GM23248 (cell line): ENCODE results near the gene CDYL. TPM values are rescaled to one million over a fixed set of nuclear protein-coding genes. Genes with fewer than 3 reads are reported as not detected.

Experiments used
- DNase-seq: peaks from one replicate; pipeline ENCODE4 v3.0.0-alpha.2; 2015
- H2AFZ ChIP-seq: fragments of 200-600 bp; sonication (generic); 2 replicates; pipeline ENCODE4 v1.6.1; 2016; ENCODE audit warnings: antibody characterized with exemption
- H3F3A ChIP-seq: fragments of 200-600 bp; sonication (generic); 2 replicates; pipeline ENCODE4 v1.6.1; 2016; ENCODE audit warnings: mild to moderate bottlenecking, antibody characterized with exemption, mixed run types; ENCODE audit not compliant: insufficient read depth
- H3K27ac ChIP-seq: fragments of 200-600 bp; sonication (generic); 2 replicates; pipeline ENCODE4 v1.5.1; 2016; ENCODE audit warnings: mild to moderate bottlenecking
- H3K27me3 ChIP-seq: fragments of 200-600 bp; sonication (generic); replicated peaks from 2 replicates; pipeline ENCODE4 v1.6.1; 2016; ENCODE audit warnings: mild to moderate bottlenecking; ENCODE audit not compliant: insufficient read depth
- H3K36me3 ChIP-seq: fragments of 200-600 bp; sonication (generic); 2 replicates; pipeline ENCODE4 v1.6.1; 2016; ENCODE audit warnings: low read depth, mild to moderate bottlenecking
- H3K4me1 ChIP-seq: fragments of 200-600 bp; sonication (generic); 2 replicates; pipeline ENCODE4 v1.6.1; 2016; ENCODE audit warnings: mild to moderate bottlenecking; ENCODE audit not compliant: insufficient read depth
- H3K4me2 ChIP-seq: fragments of 200-600 bp; sonication (generic); one replicate; pipeline ENCODE4 v1.6.1; 2016; ENCODE audit warnings: mild to moderate bottlenecking; ENCODE audit not compliant: unreplicated experiment
- H3K4me3 ChIP-seq: fragments of 200-600 bp; sonication (generic); 2 replicates; pipeline ENCODE4 v1.5.1; 2016; ENCODE audit warnings: mild to moderate bottlenecking
- H3K79me2 ChIP-seq: fragments of 200-600 bp; sonication (generic); 2 replicates; pipeline ENCODE4 v1.6.1; 2016; ENCODE audit warnings: mild to moderate bottlenecking; ENCODE audit not compliant: insufficient read depth
- H3K9ac ChIP-seq: fragments of 200-600 bp; sonication (generic); 2 replicates; pipeline ENCODE4 v1.6.1; 2016; ENCODE audit warnings: mild to moderate bottlenecking
- H3K9me2 ChIP-seq: fragments of 200-600 bp; sonication (generic); 2 replicates; pipeline ENCODE4 v1.6.1; 2016; ENCODE audit warnings: mixed run types, mild to moderate bottlenecking, moderate library complexity; ENCODE audit not compliant: insufficient read depth
- H3K9me3 ChIP-seq: fragments of 200-600 bp; sonication (generic); one replicate; pipeline ENCODE4 v1.6.1; 2017; ENCODE audit warnings: low read depth
- H4K20me1 ChIP-seq: fragments of 200-600 bp; sonication (generic); 2 replicates; pipeline ENCODE4 v1.6.0; 2016; ENCODE audit not compliant: insufficient read depth
- EZH2 ChIP-seq: fragments of 200-600 bp; sonication (generic); IDR thresholded peaks from 2 replicates; pipeline ENCODE4 v1.6.1; 2018; ENCODE audit warnings: antibody characterized with exemption, mild to moderate bottlenecking; ENCODE audit not compliant: insufficient read depth, poor library complexity, severe bottlenecking
- EZH2phosphoT487 ChIP-seq: fragments of 200-600 bp; sonication (generic); IDR thresholded peaks from 2 replicates; pipeline ENCODE4 v1.6.1; 2018; ENCODE audit warnings: antibody characterized with exemption, moderate library complexity, mild to moderate bottlenecking, low read depth; ENCODE audit not compliant: insufficient read depth
- WGBS, 2 experiments: methylation state at CpG; one replicate each; pipeline ENCODE4 v1.1.6; 2015 to 2017; ENCODE audit warnings: low lambda C conversion rate in 2 of 2, low coverage in 1 of 2; ENCODE audit errors: missing lambda C conversion rate in 2 of 2; 5-methylcytosine and 5-hydroxymethylcytosine counted together
- in situ Hi-C: fragments of 300-500 bp; cut with MboI; formaldehyde crosslinking; loops from 2 replicates; pipeline ENCODE4 v1.15.0; 2020
- polyA plus RNA-seq: library from polyadenylated mRNA; unstranded; fragments of >200 nt; fragmentation: Nextera tagmentation; extraction: Ambion mirVana; gene quantifications from 2 replicates; pipeline ENCODE4 v1.2.1, GENCODE V29; 2016
- total RNA-seq: library from RNA; depleted of rRNA; stranded (reverse); fragments of >200 nt; shearing (Covaris generic); gene quantifications from 2 replicates; pipeline ENCODE4 v1.2.3, GENCODE V29; 2014

CDYL gene
- total and polyA plus RNA-seq, 2 experiments from 2014 or later = 7.9 to 27.9 TPM

GRCh38 chr6:4890627-4891026 lies 114.4 kb downstream of the CDYL start:
- no peaks in the 10 kb centered on the region for H3K4me1 ChIP-seq
- no peaks in the 10 kb centered on the region for H3K9me3 ChIP-seq
- H3K27me3 ChIP-seq = no peaks in the 10 kb centered on the region
- in situ Hi-C loops = no loop called here
- H3K36me3 ChIP-seq = no peaks in the 10 kb centered on the region
- no peak overlapping the region for H3K9ac ChIP-seq
- no peak for TF ChIP-seq EZH2
- TF ChIP-seq EZH2phosphoT487 = no peak
- no peak overlapping the region for H3K27ac ChIP-seq
- H3K4me2 ChIP-seq = no peak overlapping the region
- peaks cover 92% of the 10 kb centered on the region for H3K79me2 ChIP-seq
- no peak overlapping the region for H2AFZ ChIP-seq
- peaks cover 7% of the 10 kb centered on the region for H3F3A ChIP-seq
- no peaks in the 10 kb centered on the region for H3K9me2 ChIP-seq
- H3K4me3 ChIP-seq = no peak overlapping the region
- peaks cover 12% of the 10 kb centered on the region; the same call in 1 of the 2 replicates for H4K20me1 ChIP-seq
- 96 to 97% methylated on average over 11 of the region's 11 CpGs for WGBS, 2 experiments
- DNase-seq = no peak

GRCh38 chr6:4891141-4891540 lies 114.9 kb downstream of the CDYL start:
- Histone ChIP-seq H3F3A (peaks cover 12% of the 10 kb centered on the region), H3K9ac (no peak overlapping the region), H3K79me2 (peaks cover 92% of the 10 kb centered on the region), H3K27me3 (no peaks in the 10 kb centered on the region), H3K36me3 (0 out of 2 replicates have a peak, but pooled peaks cover 2% of the 10 kb centered on the region), H3K4me2 (no peak overlapping the region), H3K4me1 (no peaks in the 10 kb centered on the region), H3K9me2 (no peaks in the 10 kb centered on the region), H3K9me3 (no peaks in the 10 kb centered on the region), H3K4me3 (no peak overlapping the region), H2AFZ (no peak overlapping the region), H3K27ac (no peak overlapping the region), H4K20me1 (peaks cover 12% of the 10 kb centered on the region; the same call in 1 of the 2 replicates)
- TF ChIP-seq EZH2phosphoT487 (no peak), EZH2 (no peak)
- no peak for DNase-seq
- in situ Hi-C loops = no loop called here
- WGBS, 2 experiments = 92 to 94% methylated on average over 6 of the region's 6 CpGs

GRCh38 chr6:4892785-4893485 lies 116.7 kb downstream of the CDYL start:
- H3K27me3 ChIP-seq = no peaks in the 10 kb centered on the region
- H3F3A ChIP-seq = peaks cover 12% of the 10 kb centered on the region
- H3K36me3 ChIP-seq = peaks cover 4% of the 10 kb centered on the region; the same call in 1 of the 2 replicates
- no peaks in the 10 kb centered on the region for H3K9me3 ChIP-seq
- no peak for DNase-seq
- no peak overlapping the region for H3K27ac ChIP-seq
- 95 to 97% methylated on average over 20 of the region's 20 CpGs for WGBS, 2 experiments
- TF ChIP-seq EZH2phosphoT487 (no peak), EZH2 (no peak)
- no peaks in the 10 kb centered on the region for H3K4me1 ChIP-seq
- H3K4me2 ChIP-seq = no peak overlapping the region
- H3K9ac ChIP-seq = no peak overlapping the region
- H3K4me3 ChIP-seq = no peak overlapping the region
- in situ Hi-C loops = no loop called here
- H3K9me2 ChIP-seq = no peaks in the 10 kb centered on the region
- H2AFZ ChIP-seq = no peak overlapping the region
- peaks cover 90% of the 10 kb centered on the region for H3K79me2 ChIP-seq
- H4K20me1 ChIP-seq = 0 out of 2 replicates have a peak, but pooled peaks cover 5% of the 10 kb centered on the region

- Histone ChIP-seq H3K79me2 (peaks cover 89% of the 10 kb centered on the region), H4K20me1 (0 out of 2 replicates have a peak, but pooled peaks cover under 1% of the 10 kb centered on the region), H3K27ac (no peak overlapping the region), H3K4me1 (no peaks in the 10 kb centered on the region), H3K4me3 (no peak overlapping the region), H3K9ac (no peak overlapping the region), H3K36me3 (peaks cover 4% of the 10 kb centered on the region; the same call in 1 of the 2 replicates), H3F3A (peaks cover 12% of the 10 kb centered on the region), H2AFZ (no peak overlapping the region), H3K4me2 (no peak overlapping the region), H3K9me3 (no peaks in the 10 kb centered on the region), H3K9me2 (no peaks in the 10 kb centered on the region), H3K27me3 (no peaks in the 10 kb centered on the region)
- no peak for TF ChIP-seq EZH2
- no peak for TF ChIP-seq EZH2phosphoT487
- in situ Hi-C loops = no loop called here
- WGBS, 2 experiments = 88 to 93% methylated on average over 9 of the region's 9 CpGs
- DNase-seq = no peak
These were observed 117.8 kb downstream of the CDYL start for GRCh38 chr6:4894049-4894448.
